HG03175 (cell line): Measurements from ENCODE around the gene ARL6IP5.

ENCODE experiments used
- ATAC-seq: cut with Tn5 transposase; IDR thresholded peaks from one replicate; pipeline ENCODE4 v1.9.1; 2021; ENCODE audit warnings: mild to moderate bottlenecking, moderate library complexity; ENCODE audit not compliant: unreplicated experiment

The ARL6IP5 gene

GRCh38 chr3:69149586-69149985 is 64.8 kb downstream of the ARL6IP5 start:
- no peak for ATAC-seq
